ENCODE measurements around the gene ADAP2. TPM values are rescaled to one million over a fixed set of nuclear protein-coding genes. Genes with fewer than 3 reads are reported as not detected.

The ADAP2 gene
- total RNA-seq: 10 to 100 TPM; 10.6 to 20.9 (median 12.6) TPM

GRCh38 chr17:30921544-30922196 lies at the start of gene ADAP2:
Gene ADAP2, plus strand, starts transcription at chr17:30921945. Its CDS starts 70 bp downstream, at chr17:30922015.
- H3K4me1 ChIP-seq: peaks cover 0 to 16% (median 8%) of the 10 kb centered on the region in 3 donors
- ATAC-seq: peak; percentile 86
- WGBS, 2 donors (ENCODE audit: low coverage in 1 of 2): 18 to 19% methylated on average over 5 to 7 of the region's 60 CpGs
- peaks cover 62% of the 10 kb centered on the region for H3K27me3 ChIP-seq
- peak; percentile 25 to 38 for TF ChIP-seq POLR2A (IDR thresholded peaks at IDR 0.05)
- TF ChIP-seq POLR2AphosphoS5 (IDR thresholded peaks at IDR 0.05): no peak
- no peaks in the 10 kb centered on the region for H3K36me3 ChIP-seq
- H3K27ac ChIP-seq: peak within 1 kb of the TSS in 3 of 4 donors; percentile 54 to 72 (median 60)
- H3K9me3 ChIP-seq: no peaks in the 10 kb centered on the region
- H3K4me3 ChIP-seq: peak within 1 kb of the TSS; percentile 17 to 63

DNA sequence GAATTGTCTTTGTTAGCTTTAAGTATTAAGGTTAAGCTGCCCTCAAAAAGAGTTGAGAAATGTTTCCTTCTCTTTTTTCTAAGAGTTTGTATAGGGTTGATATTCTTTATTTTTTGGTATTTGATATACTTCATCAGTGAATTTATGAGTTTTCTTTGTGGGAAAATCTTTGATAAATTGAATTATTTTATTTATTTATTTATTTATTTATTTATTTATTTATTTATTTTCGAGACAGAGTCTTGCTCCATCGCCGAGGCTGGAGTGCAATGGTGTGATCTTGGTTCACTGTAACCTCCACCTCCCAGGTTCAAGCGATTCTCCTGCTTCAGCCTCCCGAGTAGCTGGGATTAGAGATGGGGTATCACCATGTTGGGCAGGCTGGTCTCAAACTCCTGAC lies 35.6 kb upstream of the ADAP2 start:
- Histone ChIP-seq H3K36me3 (peaks cover 0 to 12% of the 10 kb centered on the region in 2 donors), H3K27me3 (no peaks in the 10 kb centered on the region), H3K4me3 (no peak overlapping the region), H3K27ac (no peak overlapping the region), H3K4me1 (no peaks in the 10 kb centered on the region), H3K9me3 (no peaks in the 10 kb centered on the region)
- no peak for ATAC-seq
- no peak for TF ChIP-seq EP300 (IDR thresholded peaks at IDR 0.05)
- TF ChIP-seq POLR2A (IDR thresholded peaks at IDR 0.05): no peak
- TF ChIP-seq POLR2AphosphoS5 (IDR thresholded peaks at IDR 0.05): no peak
- TF ChIP-seq CTCF (IDR thresholded peaks at IDR 0.05): no peak
- 90 to 93% methylated on average over 4 to 5 of the region's 5 CpGs for WGBS, 2 donors (ENCODE audit: low coverage in 1 of 2)

DNA sequence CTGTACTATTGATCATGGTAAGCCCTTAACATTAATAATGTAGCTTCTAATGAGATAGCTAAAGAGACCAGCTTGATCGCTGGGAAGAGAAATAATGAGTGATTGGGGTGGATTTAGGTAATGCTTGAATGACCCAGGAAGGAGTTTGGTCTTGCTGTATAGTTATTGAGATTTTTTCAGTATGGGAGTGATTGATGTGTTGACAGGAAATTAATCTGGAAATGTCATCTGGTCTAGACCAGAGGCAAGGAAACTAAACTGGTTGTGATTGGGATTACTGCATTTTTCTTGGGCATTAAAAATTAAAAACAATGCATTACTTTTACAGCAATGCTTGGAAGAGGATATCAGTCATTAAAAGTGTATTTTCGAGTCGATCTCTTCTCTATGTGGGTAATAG lies 27.5 kb upstream of the ADAP2 start:
- H3K27me3 ChIP-seq: no peaks in the 10 kb centered on the region
- H3K4me1 ChIP-seq: no peaks in the 10 kb centered on the region
- WGBS, 2 donors (ENCODE audit: low coverage in 1 of 2): 82 to 92% methylated on average over 3 of the region's 3 CpGs
- H3K36me3 ChIP-seq: peaks cover 0 to 34% of the 10 kb centered on the region in 2 donors
- TF ChIP-seq POLR2AphosphoS5 (IDR thresholded peaks at IDR 0.05) (no peak), POLR2A (IDR thresholded peaks at IDR 0.05) (no peak), CTCF (IDR thresholded peaks at IDR 0.05) (no peak), EP300 (IDR thresholded peaks at IDR 0.05) (no peak)
- no peak overlapping the region for H3K4me3 ChIP-seq
- no peaks in the 10 kb centered on the region for H3K9me3 ChIP-seq
- no peak for ATAC-seq
- no peak overlapping the region for H3K27ac ChIP-seq

DNA sequence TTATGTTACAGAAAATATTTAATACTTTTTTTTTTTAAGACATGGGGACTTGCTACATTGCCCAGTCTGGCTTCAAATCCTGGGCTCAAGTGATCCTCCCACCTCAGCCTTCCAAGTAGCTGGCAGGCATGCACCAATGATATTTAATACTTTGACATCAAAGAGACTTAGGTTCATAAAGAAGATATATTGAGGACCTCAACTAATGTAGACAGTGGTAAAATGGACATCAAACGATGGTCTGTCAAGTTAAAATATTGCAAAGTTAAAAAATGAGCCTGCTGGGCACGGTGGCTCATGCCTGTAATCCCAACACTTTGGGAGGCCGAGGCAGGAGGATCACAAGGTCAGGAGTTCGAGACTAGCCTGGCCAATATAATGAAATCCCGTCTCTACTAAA lies 24.4 kb upstream of the ADAP2 start:
- no peak for ATAC-seq
- WGBS, 2 donors (ENCODE audit: low coverage in 1 of 2): 89 to 97% methylated on average over 5 of the region's 5 CpGs
- TF ChIP-seq CTCF (IDR thresholded peaks at IDR 0.05) (no peak), EP300 (IDR thresholded peaks at IDR 0.05) (no peak)
- H3K4me1 ChIP-seq: no peaks in the 10 kb centered on the region
- peaks cover 0 to 63% of the 10 kb centered on the region in 2 donors for H3K36me3 ChIP-seq
- no peak overlapping the region for H3K27ac ChIP-seq
- no peaks in the 10 kb centered on the region for H3K9me3 ChIP-seq
- H3K27me3 ChIP-seq: no peaks in the 10 kb centered on the region
- no peak overlapping the region for H3K4me3 ChIP-seq

- peak overlapping the region; percentile 82 to 95 for H3K4me3 ChIP-seq
- H3K4me1 ChIP-seq: peaks cover 0 to 29% (median 17%) of the 10 kb centered on the region in 3 donors
- peak overlapping the region; percentile 89 to 93 (median 90) for H3K27ac ChIP-seq
- peaks cover 0 to 22% of the 10 kb centered on the region in 2 donors for H3K36me3 ChIP-seq
- no peaks in the 10 kb centered on the region for H3K27me3 ChIP-seq
- TF ChIP-seq POLR2AphosphoS5 (IDR thresholded peaks at IDR 0.05) (no peak), POLR2A (IDR thresholded peaks at IDR 0.05) (no peak), CTCF (IDR thresholded peaks at IDR 0.05) (no peak), EP300 (IDR thresholded peaks at IDR 0.05) (no peak)
- H3K9me3 ChIP-seq: no peaks in the 10 kb centered on the region
- 0% methylated on average over 6 to 8 of the region's 11 CpGs for WGBS, 2 donors (ENCODE audit: low coverage in 1 of 2)
- peak; percentile 49 for ATAC-seq
These were observed 16.0 kb upstream of the ADAP2 start for GRCh38 chr17:30905742-30906100.
